K562 (cell line): ENCODE data around the gene MYL3. TPM values are rescaled to one million over a fixed set of nuclear protein-coding genes. Genes with fewer than 3 reads are reported as not detected.

Experiments used
- ATAC-seq: fragments of 200-7000 bp; cut with Tn5 transposase; 3 replicates; pipeline ENCODE4 v1.9.1; 2020; ENCODE audit warnings: moderate library complexity
- BruUV-seq: library from RNA; stranded (reverse); fragments of 400-500 nt; replicated peaks from 2 replicates; lab custom pipeline; 2021; lab: Mats Ljungman, UMichigan
- CTCF ChIA-PET: fragments of 300-600 bp; formaldehyde crosslinking; extraction: SDS; loops from one replicate; lab custom pipeline; 2021; ENCODE audit warnings: low intra/inter-chr PET ratio; lab: Yijun Ruan, JAX
- POLR2A ChIA-PET: fragments of 300-600, 350-650 bp; sonication (Branson Sonifier 250); formaldehyde crosslinking; extraction: SDS; loops from one replicate; lab custom pipeline; 2021; ENCODE audit warnings: antibody characterized with exemption, inconsistent platforms; lab: Yijun Ruan, JAX
- DNase-seq, 4 experiments: peaks; one replicate each; pipeline versions ENCODE4 v3.0.0 to v3.0.0-alpha.2; 2011 to 2018; ENCODE audit warnings: low spot score in 3 of 4, mixed read lengths in 3 of 4; ENCODE audit errors: extremely low read depth in 1 of 4
- FAIRE-seq: peaks from 2 replicates; lab custom pipeline; 2011; peaks lifted over from hg19 to GRCh38; lab: Jason Lieb, UNC
- H2AFZ ChIP-seq: 2 replicates; pipeline ENCODE4 v1.6.0; 2011; ENCODE audit warnings: low read depth, low read length, control low read depth, inconsistent platforms
- H3K27ac ChIP-seq: fragments of 200-600 bp; 3 replicates; pipeline ENCODE4 v1.8.0; 2011; ENCODE audit warnings: low read depth, mild to moderate bottlenecking, control low read depth, inconsistent platforms, low read length, moderate library complexity, mixed read lengths; ENCODE audit errors: extremely low read depth
- H3K27me3 ChIP-seq, 2 experiments: fragments of 300-600 bp in 1 of 2; 2 replicates in 1 of 2; 3 replicates in 1 of 2; pipeline versions ENCODE4 v1.6.0 to v1.8.0; 2011; ENCODE audit warnings: inconsistent platforms in 2 of 2, low read length in 2 of 2, mild to moderate bottlenecking in 1 of 2, mixed read lengths in 1 of 2, moderate library complexity in 1 of 2; ENCODE audit not compliant: control insufficient read depth in 2 of 2, insufficient read depth in 2 of 2
- H3K36me3 ChIP-seq: fragments of 300-600 bp; 3 replicates; pipeline ENCODE4 v1.8.0; 2011; ENCODE audit warnings: mild to moderate bottlenecking, low read length, inconsistent platforms; ENCODE audit not compliant: control insufficient read depth, insufficient read depth
- H3K4me1 ChIP-seq, 2 experiments: fragments of 200-600 bp in 1 of 2; replicated peaks in 1 of 2; 2 replicates in 1 of 2; 3 replicates in 1 of 2; pipeline versions ENCODE4 v1.5.1 to v1.8.0; 2011; ENCODE audit warnings: inconsistent platforms in 2 of 2, low read length in 2 of 2, mild to moderate bottlenecking in 1 of 2, mixed read lengths in 1 of 2, moderate library complexity in 1 of 2; ENCODE audit not compliant: control insufficient read depth in 2 of 2, insufficient read depth in 2 of 2
- H3K4me2 ChIP-seq: 2 replicates; pipeline ENCODE4 v1.6.1; 2011; ENCODE audit warnings: low read length, control low read depth, inconsistent platforms, mixed read lengths; ENCODE audit not compliant: insufficient read depth
- H3K4me3 ChIP-seq: fragments of 200-600 bp; sonication (generic), shearing (Covaris generic); 2 replicates; pipeline ENCODE4 v1.5.1; 2016; ENCODE audit warnings: control low read depth, inconsistent platforms
- H3K79me2 ChIP-seq: fragments of 200-600 bp; 3 replicates; pipeline ENCODE4 v1.8.0; 2011; ENCODE audit warnings: low read length, inconsistent platforms; ENCODE audit not compliant: control insufficient read depth, insufficient read depth
- H3K9ac ChIP-seq, 2 experiments: 2 replicates each; pipeline versions ENCODE4 v1.6.0 to v1.6.1; 2011; ENCODE audit warnings: low read depth in 2 of 2, low read length in 2 of 2, control low read depth in 1 of 2, inconsistent platforms in 1 of 2, mild to moderate bottlenecking in 1 of 2, mixed read lengths in 1 of 2; ENCODE audit not compliant: insufficient read depth in 1 of 2
- H3K9me1 ChIP-seq: one replicate; pipeline ENCODE4 v1.6.0; 2011; ENCODE audit warnings: inconsistent platforms, mild to moderate bottlenecking, low read length, moderate library complexity; ENCODE audit not compliant: control insufficient read depth, insufficient read depth
- H3K9me3 ChIP-seq: replicated peaks from 2 replicates; pipeline ENCODE4 v1.5.1; 2011; ENCODE audit warnings: low read depth, low read length, inconsistent platforms; ENCODE audit not compliant: control insufficient read depth, insufficient read depth
- H4K20me1 ChIP-seq: replicated peaks from 2 replicates; pipeline ENCODE4 v1.6.1; 2011; ENCODE audit warnings: low read length, inconsistent platforms, mixed read lengths; ENCODE audit not compliant: control insufficient read depth, insufficient read depth
- ATF7 ChIP-seq: fragments of 450-650 bp; IDR thresholded peaks from 2 replicates; pipeline ENCODE4 v1.7.1; 2014; ENCODE audit warnings: mild to moderate bottlenecking, moderate library complexity
- BDP1 ChIP-seq: IDR thresholded peaks from 3 replicates; pipeline ENCODE4 v1.6.1; 2011; ENCODE audit not compliant: insufficient read length, insufficient read depth
- CBX3 ChIP-seq, 2 experiments: IDR thresholded peaks; 1 replicate in 1 of 2; 2 replicates in 1 of 2; pipeline ENCODE4 v1.6.1; 2012; ENCODE audit warnings: inconsistent platforms in 2 of 2, low read length in 2 of 2, borderline replicate concordance in 1 of 2, control low read depth in 1 of 2
- HNRNPUL1 ChIP-seq: fragments of 200-400 bp; formaldehyde crosslinking; IDR thresholded peaks from 2 replicates; pipeline ENCODE4 v1.6.1; 2017; ENCODE audit warnings: low read length
- SLC30A9 ChIP-seq: fragments of 250-450 bp; sonication (Bioruptor Pico); IDR thresholded peaks from 2 replicates; pipeline ENCODE4 v1.8.0; 2022; ENCODE audit warnings: mild to moderate bottlenecking, moderate library complexity
- SMC3 ChIP-seq: conservative IDR thresholded peaks from 2 replicates; pipeline ENCODE4 v1.6.1; 2011; ENCODE audit warnings: low read depth, low read length, improper control_type of control experiment; ENCODE audit not compliant: insufficient read depth
- TAL1 ChIP-seq: fragments of 450-650 bp; IDR thresholded peaks from 2 replicates; pipeline ENCODE4 v1.6.1; 2016; ENCODE audit warnings: mild to moderate bottlenecking
- TOE1 ChIP-seq, 2 experiments: fragments of 450-650 bp in 1 of 2; sonication (generic) in 1 of 2; formaldehyde crosslinking in 1 of 2; IDR thresholded peaks; 2 replicates each; pipeline versions ENCODE4 v1.7.1 to v1.8.0; 2016 to 2022; ENCODE audit warnings: borderline replicate concordance in 2 of 2, mild to moderate bottlenecking in 2 of 2, antibody characterized with exemption in 1 of 2, inconsistent platforms in 1 of 2, low read depth in 1 of 2, missing genetic modification reagents in 1 of 2, moderate library complexity in 1 of 2
- WGBS: fragments of 100-300 bp; shearing (Covaris generic); methylation state at CpG from one replicate; pipeline ENCODE4 v1.1.6; 2016; ENCODE audit warnings: low coverage, mixed read lengths; ENCODE audit not compliant: insufficient coverage; ENCODE audit errors: missing lambda C conversion rate; 5-methylcytosine and 5-hydroxymethylcytosine counted together
- in situ Hi-C: fragments of 300-500 bp; cut with MboI; formaldehyde crosslinking; loops from 4 replicates; pipeline ENCODE4 v1.15.0; 2018; ENCODE audit warnings: inconsistent platforms, mixed read lengths
- intact Hi-C: fragments of 100-400 bp; cut with micrococcal nuclease; formaldehyde crosslinking; loops from 2 replicates; pipeline ENCODE4 v1.14.2; 2022
- polyA plus RNA-seq, 8 experiments: library from polyadenylated mRNA; depleted of rRNA in 4 of 8; stranded (reverse) in 5 of 8; unstranded in 3 of 8; fragments of >200 nt; fragmentation: Nextera tagmentation in 2 of 8; fragmentation: Illumina TruSeq in 1 of 8; extraction: Ambion mirVana in 2 of 8; extraction: Trizol in 1 of 8; gene quantifications; 2 replicates each; pipeline versions ENCODE4 v1.2.1 to v1.2.3, GENCODE V29; 2011 to 2014; ENCODE audit warnings: inconsistent platforms in 1 of 8, missing spikeins in 1 of 8
- total RNA-seq, 7 experiments: library from RNA; depleted of rRNA in 6 of 7; stranded (reverse); fragments of >200 nt in 6 of 7; fragmentation: Illumina TruSeq in 2 of 7; extraction: Trizol in 2 of 7; gene quantifications; 2 replicates each; pipeline versions ENCODE4 v1.2.1 to v1.2.3, GENCODE V29; 2011 to 2021; ENCODE audit warnings: low replicate concordance in 1 of 7
- TF ChIP-seq, protein P1 (sequence below): fragments of 450-650 bp; formaldehyde crosslinking; IDR thresholded peaks from 2 replicates; pipeline ENCODE4 v1.4.0; 2020; ENCODE audit warnings: mild to moderate bottlenecking, moderate library complexity
- TF ChIP-seq, protein P2 (sequence below): fragments of 450-650 bp; IDR thresholded peaks from 2 replicates; pipeline ENCODE4 v1.6.1; 2016

MYL3 gene
- total and polyA plus RNA-seq, 9 of the 15 experiments (the other 6 are each of a cell fraction or from before 2014, with no cell fraction given), result 0.14 to 0.45 TPM; not detected in 7

DNA sequence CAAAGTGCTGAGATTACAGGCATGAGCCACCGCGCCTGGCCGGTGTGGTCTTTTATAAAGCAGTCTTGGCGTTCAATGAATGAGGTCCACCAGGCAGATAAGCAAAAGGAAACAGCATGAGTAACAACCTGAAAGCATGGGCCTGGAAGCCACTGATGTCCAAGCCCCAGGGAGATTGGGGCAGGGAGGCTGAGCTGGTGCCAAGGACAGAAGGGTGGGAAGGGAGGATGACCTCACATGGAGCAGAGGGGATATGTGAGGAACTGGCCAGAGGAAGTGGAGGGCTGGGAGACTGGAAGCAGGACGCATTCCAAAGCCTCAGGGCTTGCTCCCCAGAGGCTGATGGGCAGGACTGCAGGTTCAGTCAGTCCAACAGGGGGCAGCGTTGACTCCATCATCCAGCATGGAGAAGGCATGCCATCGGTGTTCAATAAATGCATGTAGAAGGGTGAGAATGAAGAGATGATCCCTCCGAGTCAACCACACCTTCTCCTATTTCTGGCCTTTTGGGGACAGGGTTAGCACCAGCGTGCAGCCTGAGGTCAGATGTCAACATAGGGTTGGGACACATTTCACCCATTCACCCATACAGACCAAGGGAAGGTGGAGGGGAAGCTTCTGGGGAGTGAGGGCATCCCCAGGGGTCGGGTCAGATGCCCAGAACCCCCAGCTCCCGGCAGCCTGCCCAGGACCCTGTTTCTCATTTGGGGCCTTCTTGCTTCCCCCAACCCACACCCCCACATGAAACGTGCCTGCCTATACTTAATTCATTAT lies 14.8 kb downstream of the MYL3 start:
- BruUV-seq, result no TSS peak
- Histone ChIP-seq H3K4me3 (no peak overlapping the region), H3K9me3 (no peaks in the 10 kb centered on the region), H3K9me1 (no peaks in the 10 kb centered on the region), H3K27ac (no peak overlapping the region), H2AFZ (no peak overlapping the region), H3K36me3 (no peaks in the 10 kb centered on the region), H3K9ac (no peak overlapping the region), H3K27me3 (peaks cover 7 to 61% of the 10 kb centered on the region in 2 experiments; a peak in 4 of 5 replicates), H3K4me2 (no peak overlapping the region), H4K20me1 (peaks cover 3% of the 10 kb centered on the region; the same call in 1 of the 2 replicates), H3K4me1 (peaks cover 11 to 17% of the 10 kb centered on the region in 2 experiments), H3K79me2 (no peaks in the 10 kb centered on the region)
- ChIA-PET POLR2A (interaction anchor here (0.9 kb wide), 1 partner anchor 32 kb away, joined by 4 read pairs; no protein-coding TSS in a partner anchor), CTCF (no interaction called here)
- intact Hi-C loops (loop anchor here (5.0 kb wide), 1 partner anchor 49 kb away; no protein-coding TSS in a partner anchor), in situ Hi-C loops (no loop called here)
- DNase-seq (peak; percentile 46 to 60 (median 54)), FAIRE-seq (peak; percentile 84), ATAC-seq (peak; percentile 40)
- 4% methylated on average over 12 of the region's 12 CpGs for WGBS
- TF ChIP-seq CBX3 (IDR thresholded peaks at IDR 0.05; ENCODE audit: borderline replicate concordance in 1 of 2, low read length in 2 of 2), result 0 out of 3 replicates have a peak, but pooled peaks of 1 of the 2 experiments have one; percentile 22
- TF ChIP-seq, protein P1, sequence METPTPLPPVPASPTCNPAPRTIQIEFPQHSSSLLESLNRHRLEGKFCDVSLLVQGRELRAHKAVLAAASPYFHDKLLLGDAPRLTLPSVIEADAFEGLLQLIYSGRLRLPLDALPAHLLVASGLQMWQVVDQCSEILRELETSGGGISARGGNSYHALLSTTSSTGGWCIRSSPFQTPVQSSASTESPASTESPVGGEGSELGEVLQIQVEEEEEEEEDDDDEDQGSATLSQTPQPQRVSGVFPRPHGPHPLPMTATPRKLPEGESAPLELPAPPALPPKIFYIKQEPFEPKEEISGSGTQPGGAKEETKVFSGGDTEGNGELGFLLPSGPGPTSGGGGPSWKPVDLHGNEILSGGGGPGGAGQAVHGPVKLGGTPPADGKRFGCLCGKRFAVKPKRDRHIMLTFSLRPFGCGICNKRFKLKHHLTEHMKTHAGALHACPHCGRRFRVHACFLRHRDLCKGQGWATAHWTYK (CRISPR knock-in tag), result no peak
- no peak for TF ChIP-seq ATF7
- no peak for TF ChIP-seq HNRNPUL1
- TF ChIP-seq, protein P2, sequence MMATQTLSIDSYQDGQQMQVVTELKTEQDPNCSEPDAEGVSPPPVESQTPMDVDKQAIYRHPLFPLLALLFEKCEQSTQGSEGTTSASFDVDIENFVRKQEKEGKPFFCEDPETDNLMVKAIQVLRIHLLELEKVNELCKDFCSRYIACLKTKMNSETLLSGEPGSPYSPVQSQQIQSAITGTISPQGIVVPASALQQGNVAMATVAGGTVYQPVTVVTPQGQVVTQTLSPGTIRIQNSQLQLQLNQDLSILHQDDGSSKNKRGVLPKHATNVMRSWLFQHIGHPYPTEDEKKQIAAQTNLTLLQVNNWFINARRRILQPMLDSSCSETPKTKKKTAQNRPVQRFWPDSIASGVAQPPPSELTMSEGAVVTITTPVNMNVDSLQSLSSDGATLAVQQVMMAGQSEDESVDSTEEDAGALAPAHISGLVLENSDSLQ, result peak; percentile 40
- no peak for TF ChIP-seq TOE1 (IDR thresholded peaks at IDR 0.05; ENCODE audit: borderline replicate concordance)
- no peak for TF ChIP-seq TOE1 (CRISPR knock-in tag; IDR thresholded peaks at IDR 0.05; ENCODE audit: borderline replicate concordance, low read depth)
- no peak for TF ChIP-seq BDP1
- no peak for TF ChIP-seq SLC30A9
- peak; percentile 50 for TF ChIP-seq SMC3
- no peak for TF ChIP-seq TAL1
